Nephron progenitor cell (in vitro differentiated cells): Measurements from ENCODE around the gene PDS5A.
"Not testable (repeated sequence)": the region's sequence is repeated elsewhere in the genome, so short reads cannot be mapped to it uniquely, and the experiment has no call there.

Source experiments
- DNase-seq: peaks from one replicate; pipeline ENCODE4 v3.0.0; 2021
- H3K27ac Mint-ChIP-seq: 2 replicates; pipeline ENCODE4 v1.8.0; 2021; ENCODE audit warnings: mild to moderate bottlenecking, moderate library complexity, mixed read lengths
- H3K27me3 Mint-ChIP-seq: 2 replicates; pipeline ENCODE4 v1.8.0; 2021; ENCODE audit warnings: mild to moderate bottlenecking, low read depth, mixed read lengths; ENCODE audit not compliant: poor library complexity
- H3K36me3 Mint-ChIP-seq: 2 replicates; pipeline ENCODE4 v1.8.0; 2021; ENCODE audit warnings: low read depth, mixed read lengths
- H3K4me1 Mint-ChIP-seq: 2 replicates; pipeline ENCODE4 v1.8.0; 2021; ENCODE audit warnings: mixed read lengths
- H3K4me3 Mint-ChIP-seq: 2 replicates; pipeline ENCODE4 v1.8.0; 2021; ENCODE audit warnings: mild to moderate bottlenecking, moderate library complexity, mixed read lengths
- H3K9me3 Mint-ChIP-seq: 2 replicates; pipeline ENCODE4 v1.8.0; 2021; ENCODE audit warnings: mild to moderate bottlenecking, moderate library complexity, mixed read lengths
- TF ChIP-seq, protein P1 (sequence below): fragments of 200-600 bp; sonication (generic); IDR thresholded peaks from 2 replicates; pipeline ENCODE4 v1.5.0; 2021; ENCODE audit warnings: antibody characterized with exemption

Gene PDS5A, protein sequence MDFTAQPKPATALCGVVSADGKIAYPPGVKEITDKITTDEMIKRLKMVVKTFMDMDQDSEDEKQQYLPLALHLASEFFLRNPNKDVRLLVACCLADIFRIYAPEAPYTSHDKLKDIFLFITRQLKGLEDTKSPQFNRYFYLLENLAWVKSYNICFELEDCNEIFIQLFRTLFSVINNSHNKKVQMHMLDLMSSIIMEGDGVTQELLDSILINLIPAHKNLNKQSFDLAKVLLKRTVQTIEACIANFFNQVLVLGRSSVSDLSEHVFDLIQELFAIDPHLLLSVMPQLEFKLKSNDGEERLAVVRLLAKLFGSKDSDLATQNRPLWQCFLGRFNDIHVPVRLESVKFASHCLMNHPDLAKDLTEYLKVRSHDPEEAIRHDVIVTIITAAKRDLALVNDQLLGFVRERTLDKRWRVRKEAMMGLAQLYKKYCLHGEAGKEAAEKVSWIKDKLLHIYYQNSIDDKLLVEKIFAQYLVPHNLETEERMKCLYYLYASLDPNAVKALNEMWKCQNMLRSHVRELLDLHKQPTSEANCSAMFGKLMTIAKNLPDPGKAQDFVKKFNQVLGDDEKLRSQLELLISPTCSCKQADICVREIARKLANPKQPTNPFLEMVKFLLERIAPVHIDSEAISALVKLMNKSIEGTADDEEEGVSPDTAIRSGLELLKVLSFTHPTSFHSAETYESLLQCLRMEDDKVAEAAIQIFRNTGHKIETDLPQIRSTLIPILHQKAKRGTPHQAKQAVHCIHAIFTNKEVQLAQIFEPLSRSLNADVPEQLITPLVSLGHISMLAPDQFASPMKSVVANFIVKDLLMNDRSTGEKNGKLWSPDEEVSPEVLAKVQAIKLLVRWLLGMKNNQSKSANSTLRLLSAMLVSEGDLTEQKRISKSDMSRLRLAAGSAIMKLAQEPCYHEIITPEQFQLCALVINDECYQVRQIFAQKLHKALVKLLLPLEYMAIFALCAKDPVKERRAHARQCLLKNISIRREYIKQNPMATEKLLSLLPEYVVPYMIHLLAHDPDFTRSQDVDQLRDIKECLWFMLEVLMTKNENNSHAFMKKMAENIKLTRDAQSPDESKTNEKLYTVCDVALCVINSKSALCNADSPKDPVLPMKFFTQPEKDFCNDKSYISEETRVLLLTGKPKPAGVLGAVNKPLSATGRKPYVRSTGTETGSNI (N-terminal part only)

GRCh38 chr4:39977489-39978377 lies at the start of gene PDS5A:
Gene PDS5A (minus strand): TSS chr4:39977911. CDS start chr4:39976577, 1,334 bp downstream.
- Mint-ChIP-seq H3K27me3 (no peaks in the 10 kb centered on the region), H3K4me1 (peaks cover 27% of the 10 kb centered on the region), H3K9me3 (peaks cover 14% of the 10 kb centered on the region), H3K36me3 (peaks cover 35% of the 10 kb centered on the region), H3K4me3 (peak within 1 kb of the TSS; percentile 89), H3K27ac (peak within 1 kb of the TSS; percentile 96)
- peak; percentile 89 for DNase-seq
- TF ChIP-seq, protein P1, sequence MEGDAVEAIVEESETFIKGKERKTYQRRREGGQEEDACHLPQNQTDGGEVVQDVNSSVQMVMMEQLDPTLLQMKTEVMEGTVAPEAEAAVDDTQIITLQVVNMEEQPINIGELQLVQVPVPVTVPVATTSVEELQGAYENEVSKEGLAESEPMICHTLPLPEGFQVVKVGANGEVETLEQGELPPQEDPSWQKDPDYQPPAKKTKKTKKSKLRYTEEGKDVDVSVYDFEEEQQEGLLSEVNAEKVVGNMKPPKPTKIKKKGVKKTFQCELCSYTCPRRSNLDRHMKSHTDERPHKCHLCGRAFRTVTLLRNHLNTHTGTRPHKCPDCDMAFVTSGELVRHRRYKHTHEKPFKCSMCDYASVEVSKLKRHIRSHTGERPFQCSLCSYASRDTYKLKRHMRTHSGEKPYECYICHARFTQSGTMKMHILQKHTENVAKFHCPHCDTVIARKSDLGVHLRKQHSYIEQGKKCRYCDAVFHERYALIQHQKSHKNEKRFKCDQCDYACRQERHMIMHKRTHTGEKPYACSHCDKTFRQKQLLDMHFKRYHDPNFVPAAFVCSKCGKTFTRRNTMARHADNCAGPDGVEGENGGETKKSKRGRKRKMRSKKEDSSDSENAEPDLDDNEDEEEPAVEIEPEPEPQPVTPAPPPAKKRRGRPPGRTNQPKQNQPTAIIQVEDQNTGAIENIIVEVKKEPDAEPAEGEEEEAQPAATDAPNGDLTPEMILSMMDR: peak; percentile 64

DNA sequence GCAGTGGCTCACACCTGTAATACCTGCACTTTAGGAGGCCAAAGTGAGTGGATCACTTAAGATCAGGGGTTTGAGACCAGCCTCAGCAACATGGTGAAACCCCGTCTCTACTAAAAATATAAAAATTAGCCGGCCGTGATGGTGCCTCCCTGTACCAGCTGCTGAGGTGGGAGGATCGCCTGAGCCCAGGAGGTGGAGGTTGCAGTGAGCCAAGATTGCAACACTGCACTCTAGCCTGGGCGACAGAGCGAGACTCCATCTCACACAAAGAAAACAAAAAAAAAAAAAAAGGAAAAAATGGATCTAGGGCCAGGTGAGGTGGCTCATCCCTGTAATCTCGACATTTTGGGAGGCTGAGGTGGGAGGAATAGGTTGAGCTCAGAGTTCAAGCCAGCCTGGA lies 46.3 kb upstream of the PDS5A start:
- not testable (repeated sequence) for H3K4me3 Mint-ChIP-seq, H3K27ac Mint-ChIP-seq, H3K36me3 Mint-ChIP-seq, H3K4me1 Mint-ChIP-seq, H3K9me3 Mint-ChIP-seq, DNase-seq, H3K27me3 Mint-ChIP-seq

DNA sequence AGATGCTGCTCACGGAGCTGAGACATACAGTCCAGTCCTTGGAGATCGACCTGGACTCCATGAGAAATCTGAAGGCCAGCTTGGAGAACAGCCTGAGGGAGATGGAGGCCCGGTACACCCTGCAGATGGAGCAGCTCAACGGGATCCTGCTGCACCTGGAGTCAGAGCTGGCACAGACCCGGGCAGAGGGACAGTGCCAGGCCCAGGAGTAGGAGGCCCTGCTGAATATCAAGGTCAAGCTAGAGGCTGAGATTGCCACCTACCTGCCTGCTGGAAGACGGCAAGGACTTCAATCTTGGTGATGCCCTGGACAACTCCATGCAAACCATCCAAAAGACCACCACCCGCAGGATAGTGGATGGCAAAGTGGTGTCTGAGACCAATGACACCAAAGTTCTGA lies 43.4 kb upstream of the PDS5A start:
- not testable (repeated sequence) for H3K4me1 Mint-ChIP-seq, H3K36me3 Mint-ChIP-seq, H3K27ac Mint-ChIP-seq, DNase-seq, H3K9me3 Mint-ChIP-seq, H3K4me3 Mint-ChIP-seq
- peaks cover 12% of the 10 kb centered on the region for H3K27me3 Mint-ChIP-seq

DNA sequence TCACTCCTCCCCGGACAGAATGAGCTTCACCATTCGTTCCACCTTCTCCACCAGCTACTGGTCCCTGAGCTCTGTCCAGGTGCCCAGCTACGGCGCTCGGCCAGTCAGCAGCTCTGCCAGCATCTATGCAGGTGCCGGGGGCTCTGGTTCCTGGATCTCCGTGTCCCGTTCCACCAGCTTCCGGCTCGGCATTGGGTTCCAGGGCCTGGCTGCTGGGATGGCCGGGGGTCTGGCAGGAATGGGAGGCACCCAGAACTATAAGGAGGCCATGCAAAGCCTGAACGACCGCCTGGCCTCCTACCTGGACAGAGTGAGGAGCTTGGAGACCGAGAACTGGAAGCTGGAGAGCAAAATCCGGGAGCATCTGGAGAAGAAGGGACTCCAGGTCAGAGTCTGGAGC lies 42.5 kb upstream of the PDS5A start:
- Mint-ChIP-seq H3K4me3 (no peak overlapping the region), H3K27ac (no peak overlapping the region), H3K4me1 (no peaks in the 10 kb centered on the region), H3K27me3 (peaks cover 12% of the 10 kb centered on the region), H3K9me3 (no peaks in the 10 kb centered on the region), H3K36me3 (no peaks in the 10 kb centered on the region)
- TF ChIP-seq, protein P1: no peak
- no peak for DNase-seq

DNA sequence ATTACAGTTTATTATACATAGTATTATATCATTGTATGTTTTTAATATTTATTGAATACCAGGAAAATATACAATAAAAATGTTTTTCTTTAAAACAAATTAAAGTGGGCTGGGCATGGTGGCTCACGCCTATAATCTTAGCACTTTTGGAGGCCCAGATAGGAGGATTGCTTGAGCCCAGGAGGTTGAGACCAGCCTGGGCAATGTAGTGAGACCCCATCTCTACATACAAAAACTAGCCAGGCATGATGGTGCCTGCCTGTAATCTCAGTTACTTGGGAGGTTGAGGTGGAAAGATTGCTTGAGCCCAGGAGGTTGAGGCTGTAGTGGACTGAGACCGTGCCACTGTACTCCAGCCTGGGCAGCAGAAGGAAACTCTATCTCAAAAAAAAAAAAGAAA lies 38.3 kb upstream of the PDS5A start:
- DNase-seq: no peak
- TF ChIP-seq, protein P1: no peak
- Mint-ChIP-seq H3K4me1 (no peaks in the 10 kb centered on the region), H3K4me3 (no peak overlapping the region), H3K27ac (no peak overlapping the region), H3K36me3 (no peaks in the 10 kb centered on the region), H3K9me3 (no peaks in the 10 kb centered on the region), H3K27me3 (peaks cover 9% of the 10 kb centered on the region)

DNA sequence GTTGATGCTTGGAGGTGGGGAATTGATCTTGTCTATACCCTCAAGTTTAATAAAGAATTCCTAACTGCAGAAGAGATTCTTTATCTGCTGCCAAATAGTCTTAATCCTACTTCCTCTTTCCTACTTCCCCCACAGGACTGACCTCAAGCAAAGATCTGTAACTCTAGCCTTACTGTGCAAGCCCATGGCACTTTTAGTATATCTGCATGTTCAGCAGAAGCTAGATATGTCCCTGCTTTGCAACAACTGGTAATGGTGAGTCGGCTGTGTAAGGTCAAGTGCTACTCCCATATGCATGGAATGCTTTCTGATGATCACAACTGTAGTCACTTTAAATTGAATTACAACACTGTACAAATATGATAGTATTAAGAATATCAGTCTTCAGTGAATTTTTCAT lies 26.3 kb upstream of the PDS5A start:
- Mint-ChIP-seq H3K9me3 (peaks cover 9% of the 10 kb centered on the region), H3K4me1 (no peaks in the 10 kb centered on the region), H3K4me3 (no peak overlapping the region), H3K27me3 (no peaks in the 10 kb centered on the region), H3K36me3 (no peaks in the 10 kb centered on the region), H3K27ac (no peak overlapping the region)
- no peak for DNase-seq
- TF ChIP-seq, protein P1: no peak
